HepG2 (cell line): ENCODE data around the gene CMPK2. TPM values are rescaled to one million over a fixed set of nuclear protein-coding genes. Genes with fewer than 3 reads are reported as not detected.
A peak's percentile ranks its signal among the peaks of the same experiment; 100 is the strongest.

Experiments
- ATAC-seq: fragments of 200-7000 bp; cut with Tn5 transposase; 3 replicates; pipeline ENCODE4 v1.9.1; 2020; ENCODE audit warnings: mild to moderate bottlenecking, moderate library complexity
- BruUV-seq: library from RNA; stranded (reverse); fragments of 400-500 nt; replicated peaks from 2 replicates; lab custom pipeline; 2021; lab: Mats Ljungman, UMichigan
- CTCF ChIA-PET: fragments of 300-600 bp; formaldehyde crosslinking; extraction: SDS; loops from one replicate; lab custom pipeline; 2021; ENCODE audit warnings: low total read pairs, inconsistent platforms, low intra/inter-chr PET ratio; lab: Yijun Ruan, JAX
- POLR2A ChIA-PET: fragments of 350-600 bp; sonication (Branson Sonifier 250); formaldehyde crosslinking; loops from one replicate; lab custom pipeline; 2020; ENCODE audit warnings: antibody characterized with exemption, inconsistent platforms; lab: Yijun Ruan, JAX
- DNase-seq: peaks from one replicate; pipeline ENCODE4 v3.0.0-alpha.2; 2015; ENCODE audit warnings: low spot score
- FAIRE-seq: peaks from 3 replicates; lab custom pipeline; 2011; peaks lifted over from hg19 to GRCh38; lab: Jason Lieb, UNC
- H2AFZ ChIP-seq: one replicate; pipeline ENCODE4 v1.6.1; 2011; ENCODE audit warnings: low read length, inconsistent platforms
- H3K27ac ChIP-seq: fragments of 300-600 bp; 3 replicates; pipeline ENCODE4 v1.8.0; 2011; ENCODE audit warnings: mixed run types, mild to moderate bottlenecking, mixed read lengths, low read length, inconsistent platforms; ENCODE audit not compliant: insufficient read depth; ENCODE audit errors: extremely low read length
- H3K27me3 ChIP-seq, 2 experiments: fragments of 200-600 bp in 1 of 2; 2 replicates in 1 of 2; 3 replicates in 1 of 2; pipeline versions ENCODE4 v1.6.0 to v1.8.0; 2011; ENCODE audit warnings: low read length in 2 of 2, mild to moderate bottlenecking in 2 of 2, moderate library complexity in 2 of 2, inconsistent platforms in 1 of 2; ENCODE audit not compliant: insufficient read depth in 2 of 2, control insufficient read depth in 1 of 2
- H3K36me3 ChIP-seq, 2 experiments: fragments of 200-600 bp in 1 of 2; replicated peaks in 1 of 2; 2 replicates in 1 of 2; 3 replicates in 1 of 2; pipeline versions ENCODE4 v1.5.1 to v1.8.0; 2011; ENCODE audit warnings: low read length in 2 of 2, inconsistent platforms in 1 of 2; ENCODE audit not compliant: insufficient read depth in 2 of 2, control insufficient read depth in 1 of 2
- H3K4me1 ChIP-seq: 2 replicates; pipeline ENCODE4 v1.5.1; 2012; ENCODE audit warnings: low read length, inconsistent platforms; ENCODE audit not compliant: insufficient read depth
- H3K4me2 ChIP-seq: 2 replicates; pipeline ENCODE4 v1.6.0; 2011; ENCODE audit warnings: low read depth, low read length, inconsistent platforms
- H3K4me3 ChIP-seq, 3 experiments: fragments of 200-600 bp in 1 of 3; sonication (generic), shearing (Covaris generic) in 1 of 3; replicated peaks in 1 of 3; 2 replicates each; pipeline ENCODE4 v1.5.1; 2011 to 2016; ENCODE audit warnings: low read length in 3 of 3, inconsistent platforms in 2 of 3, low read depth in 2 of 3, mild to moderate bottlenecking in 2 of 3, control low read depth in 1 of 3, mixed read lengths in 1 of 3; ENCODE audit not compliant: insufficient read depth in 1 of 3
- H3K79me2 ChIP-seq: one replicate; pipeline ENCODE4 v1.6.1; 2011; ENCODE audit warnings: low read length, inconsistent platforms; ENCODE audit not compliant: insufficient read depth
- H3K9ac ChIP-seq: 2 replicates; pipeline ENCODE4 v1.6.0; 2011; ENCODE audit warnings: mild to moderate bottlenecking, low read depth, low read length, inconsistent platforms; ENCODE audit not compliant: insufficient read depth
- H3K9me3 ChIP-seq: 2 replicates; pipeline ENCODE4 v1.5.1; 2012; ENCODE audit warnings: mild to moderate bottlenecking, low read length
- H4K20me1 ChIP-seq: 2 replicates; pipeline ENCODE4 v1.6.0; 2011; ENCODE audit warnings: inconsistent platforms, mild to moderate bottlenecking, low read length, moderate library complexity; ENCODE audit not compliant: insufficient read depth
- DNMT1 ChIP-seq: sonication (generic); formaldehyde crosslinking; IDR thresholded peaks from 2 replicates; pipeline ENCODE4 v1.5.1; 2020; ENCODE audit warnings: mild to moderate bottlenecking, missing genetic modification reagents
- FLYWCH1 ChIP-seq: sonication (generic); formaldehyde crosslinking; IDR thresholded peaks from 2 replicates; pipeline ENCODE4 v1.8.1; 2023; ENCODE audit warnings: mild to moderate bottlenecking, missing genetic modification reagents
- FOSL2 ChIP-seq: sonication (generic); formaldehyde crosslinking; IDR thresholded peaks from 2 replicates; pipeline ENCODE4 v1.4.0; 2020; ENCODE audit warnings: missing genetic modification reagents
- FOXO4 ChIP-seq: sonication (generic); formaldehyde crosslinking; conservative IDR thresholded peaks from 2 replicates; pipeline ENCODE4 v1.8.1; 2023; ENCODE audit warnings: missing genetic modification reagents
- IRF2 ChIP-seq: IDR thresholded peaks from 2 replicates; pipeline ENCODE4 v1.6.1; 2018; ENCODE audit warnings: missing genetic modification reagents, missing compliant biosample characterization
- IRF9 ChIP-seq: sonication (generic); formaldehyde crosslinking; IDR thresholded peaks from 2 replicates; pipeline ENCODE4 v1.8.0; 2022; ENCODE audit warnings: missing genetic modification reagents, mild to moderate bottlenecking, borderline replicate concordance
- ONECUT2 ChIP-seq: sonication (generic); formaldehyde crosslinking; IDR thresholded peaks from 2 replicates; pipeline ENCODE4 v1.4.0; 2020; ENCODE audit warnings: missing genetic modification reagents
- RFX1 ChIP-seq: fragments of 450-650 bp; IDR thresholded peaks from 2 replicates; pipeline ENCODE4 v1.6.1; 2017
- SAP130 ChIP-seq: IDR thresholded peaks from 2 replicates; pipeline ENCODE4 v1.6.1; 2016; ENCODE audit warnings: low read depth
- TFAP4 ChIP-seq: sonication (generic); IDR thresholded peaks from 2 replicates; pipeline ENCODE4 v1.6.1; 2016; ENCODE audit warnings: low read depth, borderline replicate concordance
- ZFP36L1 ChIP-seq: sonication (generic); formaldehyde crosslinking; IDR thresholded peaks from 2 replicates; pipeline ENCODE4 v1.8.0; 2022; ENCODE audit warnings: mild to moderate bottlenecking, missing genetic modification reagents, moderate library complexity
- ZNF331 ChIP-seq: sonication (generic); formaldehyde crosslinking; IDR thresholded peaks from 2 replicates; pipeline ENCODE4 v1.4.0; 2020; ENCODE audit warnings: missing genetic modification reagents
- ZSCAN29 ChIP-seq: sonication (generic); formaldehyde crosslinking; conservative IDR thresholded peaks from 2 replicates; pipeline ENCODE4 v1.4.0; 2020; ENCODE audit warnings: mild to moderate bottlenecking, missing genetic modification reagents
- WGBS: methylation state at CpG from one replicate; pipeline ENCODE4 v1.1.6; 2017; ENCODE audit warnings: low lambda C conversion rate; 5-methylcytosine and 5-hydroxymethylcytosine counted together
- in situ Hi-C: cut with HindIII; loops from 2 replicates; pipeline ENCODE4 v1.10.0; 2017; ENCODE audit warnings: low pct_unique_long_range_greater_than_20kb; ENCODE audit not compliant: extremely low pct_ligation_motif_present
- intact Hi-C: fragments of 100-400 bp; cut with micrococcal nuclease; formaldehyde crosslinking; loops from one replicate; pipeline ENCODE4 v1.10.0; 2022; ENCODE audit not compliant: unreplicated experiment
- polyA plus RNA-seq, 8 experiments: library from polyadenylated mRNA; depleted of rRNA in 3 of 8; stranded (reverse) in 7 of 8; unstranded in 1 of 8; fragments of >200 nt; fragmentation: Illumina TruSeq in 4 of 8; extraction: Trizol in 4 of 8; gene quantifications; 2 replicates each; pipeline versions ENCODE4 v1.2.1 to v1.2.3, GENCODE V29; 2011 to 2016; ENCODE audit warnings: low read depth in 4 of 8, missing spikeins in 1 of 8, mixed read lengths in 1 of 8; ENCODE audit not compliant: insufficient read depth in 1 of 8
- total RNA-seq, 5 experiments: library from RNA; depleted of rRNA; stranded (reverse); fragments of >200 nt; fragmentation: Illumina TruSeq; extraction: Trizol; gene quantifications; 2 replicates each; pipeline ENCODE4 v1.2.3, GENCODE V29; 2016; ENCODE audit warnings: low read depth in 1 of 5
- TF ChIP-seq, protein P1 (sequence below): sonication (generic); formaldehyde crosslinking; IDR thresholded peaks from 2 replicates; pipeline ENCODE4 v1.5.0; 2020; ENCODE audit warnings: missing genetic modification reagents
- TF ChIP-seq, protein P2 (sequence below): sonication (generic); formaldehyde crosslinking; IDR thresholded peaks from 2 replicates; pipeline ENCODE4 v1.9.0; 2021; ENCODE audit warnings: missing genetic modification reagents, mild to moderate bottlenecking, borderline replicate concordance

Gene CMPK2
- total and polyA plus RNA-seq, 2 of the 13 experiments (the other 11 are each of a cell fraction or from before 2014, with no cell fraction given) = 0.04 to 1.0 TPM

DNA sequence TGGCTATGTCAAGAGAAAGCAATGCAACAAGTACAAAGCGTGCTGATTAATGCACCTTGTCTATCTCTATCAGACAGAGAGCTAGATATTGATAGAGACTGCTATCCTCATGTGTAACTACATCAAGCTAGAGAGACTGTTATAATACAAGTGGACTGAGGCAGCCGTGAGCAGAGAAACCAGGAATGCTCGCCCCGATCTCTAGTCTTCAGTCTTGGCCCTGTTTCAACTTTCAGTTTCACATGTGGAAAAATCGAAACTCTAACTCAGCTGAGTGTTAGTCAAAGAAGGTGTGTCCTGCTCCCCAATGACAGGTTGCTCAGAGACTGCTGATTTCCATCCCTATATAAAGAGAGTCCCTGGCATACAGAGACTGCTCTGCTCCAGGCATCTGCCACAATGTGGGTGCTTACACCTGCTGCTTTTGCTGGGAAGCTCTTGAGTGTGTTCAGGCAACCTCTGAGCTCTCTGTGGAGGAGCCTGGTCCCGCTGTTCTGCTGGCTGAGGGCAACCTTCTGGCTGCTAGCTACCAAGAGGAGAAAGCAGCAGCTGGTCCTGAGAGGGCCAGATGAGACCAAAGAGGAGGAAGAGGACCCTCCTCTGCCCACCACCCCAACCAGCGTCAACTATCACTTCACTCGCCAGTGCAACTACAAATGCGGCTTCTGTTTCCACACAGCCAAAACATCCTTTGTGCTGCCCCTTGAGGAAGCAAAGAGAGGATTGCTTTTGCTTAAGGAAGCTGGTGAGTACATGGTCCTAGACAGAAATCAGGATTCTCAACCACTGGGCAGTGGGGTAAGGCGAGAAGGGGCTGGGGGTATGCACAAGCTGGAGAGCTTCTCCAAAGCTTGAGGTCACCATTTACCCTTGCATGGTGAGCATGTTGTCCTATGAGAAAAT, 11.9 kb upstream of the CMPK2 start, which contains the start of gene RSAD2:
Gene RSAD2, plus strand, starts transcription at position 376 of the 903 bp plus-strand sequence. Its CDS starts 24 bp downstream, at position 400.
- ATAC-seq (peak; percentile 92), DNase-seq (peak; percentile 31)

More for the DNA sequence above, 11.9 kb upstream of the CMPK2 start, which contains the start of gene RSAD2:
- Histone ChIP-seq H3K4me3 (peak within 1 kb of the TSS; percentile 6 to 33 (median 25); a peak in 5 of 6 replicates), H3K4me2 (peak within 1 kb of the TSS; percentile 58), H3K27ac (no peak within 1 kb of the TSS), H3K9ac (no peak within 1 kb of the TSS), H3K9me3 (no peaks in the 10 kb centered on the region), H3K36me3 (no peaks in the 10 kb centered on the region; a peak in 1 of 5 replicates), H3K4me1 (peaks cover 10% of the 10 kb centered on the region; the same call in 1 of the 2 replicates), H4K20me1 (no peaks in the 10 kb centered on the region), H3K27me3 (peaks cover 0 to 29% of the 10 kb centered on the region in 2 experiments; a peak in 2 of 5 replicates), H2AFZ (peak within 1 kb of the TSS; percentile 4), H3K79me2 (no peaks in the 10 kb centered on the region)
- WGBS = 6% methylated on average over 10 of the region's 10 CpGs
- POLR2A ChIA-PET = no interaction called here
- peak; percentile 23 for FAIRE-seq
- intact Hi-C loops (no loop called here), in situ Hi-C loops (no loop called here)
- no TSS peak for BruUV-seq
- TF ChIP-seq SAP130 (peak; percentile 67), ZFP36L1 (CRISPR knock-in tag) (no peak), ONECUT2 (CRISPR knock-in tag) (peak; percentile 46; the same call in 1 of the 2 replicates), FOSL2 (CRISPR knock-in tag) (0 out of 2 replicates have a peak, but pooled peaks have one; percentile 17), IRF9 (CRISPR knock-in tag) (no peak), FLYWCH1 (CRISPR knock-in tag) (0 out of 2 replicates have a peak, but pooled peaks have one; percentile 59), ZSCAN29 (CRISPR knock-in tag) (no peak), DNMT1 (CRISPR knock-in tag) (no peak), IRF2 (CRISPR knock-in tag) (peak; percentile 91), ZNF331 (CRISPR knock-in tag) (peak; percentile 11; the same call in 1 of the 2 replicates), RFX1 (no peak), FOXO4 (0 out of 2 replicates have a peak, but pooled peaks have one; percentile 43), TFAP4 (peak; percentile 85)
- TF ChIP-seq, protein P1, sequence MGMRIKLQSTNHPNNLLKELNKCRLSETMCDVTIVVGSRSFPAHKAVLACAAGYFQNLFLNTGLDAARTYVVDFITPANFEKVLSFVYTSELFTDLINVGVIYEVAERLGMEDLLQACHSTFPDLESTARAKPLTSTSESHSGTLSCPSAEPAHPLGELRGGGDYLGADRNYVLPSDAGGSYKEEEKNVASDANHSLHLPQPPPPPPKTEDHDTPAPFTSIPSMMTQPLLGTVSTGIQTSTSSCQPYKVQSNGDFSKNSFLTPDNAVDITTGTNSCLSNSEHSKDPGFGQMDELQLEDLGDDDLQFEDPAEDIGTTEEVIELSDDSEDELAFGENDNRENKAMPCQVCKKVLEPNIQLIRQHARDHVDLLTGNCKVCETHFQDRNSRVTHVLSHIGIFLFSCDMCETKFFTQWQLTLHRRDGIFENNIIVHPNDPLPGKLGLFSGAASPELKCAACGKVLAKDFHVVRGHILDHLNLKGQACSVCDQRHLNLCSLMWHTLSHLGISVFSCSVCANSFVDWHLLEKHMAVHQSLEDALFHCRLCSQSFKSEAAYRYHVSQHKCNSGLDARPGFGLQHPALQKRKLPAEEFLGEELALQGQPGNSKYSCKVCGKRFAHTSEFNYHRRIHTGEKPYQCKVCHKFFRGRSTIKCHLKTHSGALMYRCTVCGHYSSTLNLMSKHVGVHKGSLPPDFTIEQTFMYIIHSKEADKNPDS (CRISPR knock-in tag) = no peak
- TF ChIP-seq, protein P2, sequence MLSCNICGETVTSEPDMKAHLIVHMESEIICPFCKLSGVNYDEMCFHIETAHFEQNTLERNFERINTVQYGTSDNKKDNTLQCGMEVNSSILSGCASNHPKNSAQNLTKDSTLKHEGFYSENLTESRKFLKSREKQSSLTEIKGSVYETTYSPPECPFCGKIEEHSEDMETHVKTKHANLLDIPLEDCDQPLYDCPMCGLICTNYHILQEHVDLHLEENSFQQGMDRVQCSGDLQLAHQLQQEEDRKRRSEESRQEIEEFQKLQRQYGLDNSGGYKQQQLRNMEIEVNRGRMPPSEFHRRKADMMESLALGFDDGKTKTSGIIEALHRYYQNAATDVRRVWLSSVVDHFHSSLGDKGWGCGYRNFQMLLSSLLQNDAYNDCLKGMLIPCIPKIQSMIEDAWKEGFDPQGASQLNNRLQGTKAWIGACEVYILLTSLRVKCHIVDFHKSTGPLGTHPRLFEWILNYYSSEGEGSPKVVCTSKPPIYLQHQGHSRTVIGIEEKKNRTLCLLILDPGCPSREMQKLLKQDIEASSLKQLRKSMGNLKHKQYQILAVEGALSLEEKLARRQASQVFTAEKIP (CRISPR knock-in tag) = no peak
- CTCF ChIA-PET = no interaction called here
